RKO (cell line): ENCODE data around the gene L3MBTL2.

Experiments used
- DNase-seq: peaks from one replicate; pipeline ENCODE4 v3.0.0-alpha.2; 2016; ENCODE audit warnings: low spot score

The L3MBTL2 gene

GRCh38 chr22:41273128-41273527 is 68.0 kb downstream of the L3MBTL2 start:
- DNase-seq = no peak

GRCh38 chr22:41274856-41275255 is 69.7 kb downstream of the L3MBTL2 start:
- DNase-seq = no peak

GRCh38 chr22:41280065-41280464 is 75.0 kb downstream of the L3MBTL2 start:
- DNase-seq = no peak

- no peak for DNase-seq
These were observed 75.7 kb downstream of the L3MBTL2 start for GRCh38 chr22:41280854-41281253.
